CD14-positive monocyte (primary cell): Measurements from ENCODE around the gene MEAF6. TPM values are rescaled to one million over a fixed set of nuclear protein-coding genes. Genes with fewer than 3 reads are reported as not detected.
A peak's percentile ranks its signal among the peaks of the same experiment; 100 is the strongest.

Experiments
- DNase-seq, 3 donors: peaks; one replicate each; pipeline ENCODE4 v3.0.0-alpha.2; 2011 to 2022
- H2AFZ ChIP-seq: 2 replicates; pipeline ENCODE4 v1.6.0; 2012; ENCODE audit warnings: mild to moderate bottlenecking, low read depth, low read length, inconsistent platforms; ENCODE audit not compliant: insufficient read depth, poor library complexity, severe bottlenecking
- H3K27ac ChIP-seq, 2 donors: 1 replicate in 1 of 2; 2 replicates in 1 of 2; pipeline ENCODE4 v1.5.1; 2012 to 2013; ENCODE audit warnings: low read length in 2 of 2, control low read depth in 1 of 2, inconsistent platforms in 1 of 2, low read depth in 1 of 2, mild to moderate bottlenecking in 1 of 2
- H3K27me3 ChIP-seq, 2 donors: one replicate each; pipeline versions ENCODE4 v1.6.0 to v1.6.1; 2011 to 2013; ENCODE audit warnings: low read length in 2 of 2; ENCODE audit not compliant: control insufficient read depth in 2 of 2, insufficient read depth in 2 of 2
- H3K36me3 ChIP-seq, 2 donors: replicated peaks in 1 of 2; 1 replicate in 1 of 2; 2 replicates in 1 of 2; pipeline versions ENCODE4 v1.5.1 to v1.6.1; 2012 to 2013; ENCODE audit warnings: low read length in 2 of 2, control low read depth in 1 of 2, inconsistent platforms in 1 of 2, mild to moderate bottlenecking in 1 of 2; ENCODE audit not compliant: insufficient read depth in 2 of 2, control insufficient read depth in 1 of 2
- H3K4me1 ChIP-seq, 2 donors: 1 replicate in 1 of 2; 2 replicates in 1 of 2; pipeline versions ENCODE4 v1.5.1 to v1.6.1; 2012 to 2013; ENCODE audit warnings: low read length in 2 of 2, control low read depth in 1 of 2, inconsistent platforms in 1 of 2, mild to moderate bottlenecking in 1 of 2, moderate library complexity in 1 of 2; ENCODE audit not compliant: insufficient read depth in 2 of 2, control insufficient read depth in 1 of 2
- H3K4me2 ChIP-seq: replicated peaks from 2 replicates; pipeline ENCODE3; 2012; ENCODE audit warnings: low read length, moderate library complexity, mild to moderate bottlenecking; ENCODE audit not compliant: poor library complexity, severe bottlenecking; ENCODE audit errors: extremely low read depth
- H3K4me3 ChIP-seq, 3 experiments: fragments of 200-600 bp in 1 of 3; sonication (generic) in 1 of 3; replicated peaks in 1 of 3; 1 replicate in 2 of 3; 2 replicates in 1 of 3; pipeline ENCODE4 v1.5.1; 2011 to 2013; ENCODE audit warnings: low read length in 3 of 3, mild to moderate bottlenecking in 3 of 3, control low read depth in 2 of 3, low read depth in 2 of 3, inconsistent platforms in 1 of 3, moderate library complexity in 1 of 3
- H3K79me2 ChIP-seq: 2 replicates; pipeline ENCODE4 v1.6.0; 2012; ENCODE audit warnings: mild to moderate bottlenecking, control low read depth, inconsistent platforms, low read length, moderate library complexity; ENCODE audit not compliant: insufficient read depth
- H3K9ac ChIP-seq: 2 replicates; pipeline ENCODE4 v1.6.0; 2017; ENCODE audit warnings: low read length, mild to moderate bottlenecking; ENCODE audit not compliant: insufficient read depth, poor library complexity, severe bottlenecking
- H3K9me3 ChIP-seq, 2 donors: replicated peaks in 1 of 2; 1 replicate in 1 of 2; 2 replicates in 1 of 2; pipeline versions ENCODE4 v1.5.1 to v1.6.1; 2012 to 2013; ENCODE audit warnings: low read length in 2 of 2, control low read depth in 1 of 2; ENCODE audit not compliant: control insufficient read depth in 1 of 2, insufficient read depth in 1 of 2
- H4K20me1 ChIP-seq: 2 replicates; pipeline ENCODE4 v1.6.0; 2012; ENCODE audit warnings: mild to moderate bottlenecking, low read length, control low read depth, moderate library complexity; ENCODE audit not compliant: insufficient read depth
- H3K27ac Mint-ChIP-seq, 7 donors: one replicate each; pipeline ENCODE4 v1.8.0; 2020; ENCODE audit warnings: mild to moderate bottlenecking in 7 of 7, mixed read lengths in 7 of 7, moderate library complexity in 6 of 7, inconsistent platforms in 2 of 7
- H3K27me3 Mint-ChIP-seq, 3 donors: one replicate each; pipeline ENCODE4 v1.8.0; 2021 to 2022; ENCODE audit warnings: low read depth in 3 of 3, mild to moderate bottlenecking in 3 of 3, mixed read lengths in 3 of 3, moderate library complexity in 3 of 3, inconsistent platforms in 1 of 3
- H3K36me3 Mint-ChIP-seq, 2 donors: one replicate each; pipeline ENCODE4 v1.8.0; 2020; ENCODE audit warnings: mixed read lengths in 2 of 2, inconsistent platforms in 1 of 2, mild to moderate bottlenecking in 1 of 2
- H3K4me1 Mint-ChIP-seq: one replicate; pipeline ENCODE4 v1.8.0; 2020; ENCODE audit warnings: mild to moderate bottlenecking, mixed read lengths
- H3K4me3 Mint-ChIP-seq, 2 donors: one replicate each; pipeline ENCODE4 v1.8.0; 2020; ENCODE audit warnings: mild to moderate bottlenecking in 2 of 2, mixed read lengths in 2 of 2, moderate library complexity in 1 of 2
- H3K9me3 Mint-ChIP-seq, 7 donors: one replicate each; pipeline ENCODE4 v1.8.0; 2020 to 2022; ENCODE audit warnings: mixed read lengths in 7 of 7, mild to moderate bottlenecking in 6 of 7, moderate library complexity in 6 of 7, inconsistent platforms in 2 of 7
- WGBS: methylation state at CpG from one replicate; pipeline ENCODE4 v1.1.5; 2013; ENCODE audit warnings: missing lambda C conversion rate; ENCODE audit not compliant: insufficient coverage; 5-methylcytosine and 5-hydroxymethylcytosine counted together
- intact Hi-C, 2 donors: fragments of 100-400 bp; cut with micrococcal nuclease; formaldehyde crosslinking; loops; one replicate each; pipeline versions ENCODE4 v1.15.0 to v1.15.1; 2023
- polyA plus RNA-seq, 3 donors: library from polyadenylated mRNA; depleted of rRNA in 1 of 3; unstranded in 2 of 3; stranded (reverse) in 1 of 3; fragments of 300-500 nt in 2 of 3; fragments of >200 nt in 1 of 3; fragmentation: Illumina TruSeq in 2 of 3; gene quantifications; 1 replicate in 2 of 3; 2 replicates in 1 of 3; pipeline ENCODE4 v1.2.3, GENCODE V29; 2012 to 2021
- TF ChIP-seq, protein P1 (sequence below): fragments of 200-600 bp; IDR thresholded peaks from one replicate; pipeline ENCODE4 v1.8.0; 2022; ENCODE audit warnings: antibody characterized with exemption, mild to moderate bottlenecking

MEAF6 gene
- polyA plus RNA-seq, 3 donors = 56.7 to 99.8 (median 79.2) TPM

DNA sequence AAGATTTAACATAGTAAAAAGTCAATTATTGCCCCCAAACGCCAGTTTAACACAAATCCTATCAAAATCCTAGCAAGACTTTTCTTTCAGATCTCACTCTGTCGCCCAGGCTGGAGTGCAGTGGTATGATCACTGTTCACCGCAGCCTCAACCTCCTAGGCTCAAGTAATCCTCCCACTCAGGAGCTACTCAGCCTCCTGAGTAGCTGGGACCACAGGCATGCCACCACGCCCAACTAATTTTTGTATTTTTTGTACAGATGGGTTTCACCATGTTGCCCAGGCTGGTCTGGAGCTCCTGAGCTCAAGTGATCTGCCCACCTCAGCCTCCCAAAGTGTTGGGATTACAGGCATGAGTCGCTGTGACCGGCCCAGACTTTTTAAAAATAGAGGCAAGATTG is 34.8 kb upstream of the MEAF6 start:
- Histone ChIP-seq H3K27me3 (no peaks in the 10 kb centered on the region), H3K4me2 (no peak overlapping the region), H3K27ac (no peak overlapping the region), H3K36me3 (peaks cover 50 to 81% of the 10 kb centered on the region in 2 donors), H2AFZ (no peak overlapping the region), H3K4me3 (no peak overlapping the region), H3K4me1 (peaks cover 11 to 16% of the 10 kb centered on the region in 2 donors), H3K79me2 (peaks cover 44% of the 10 kb centered on the region), H3K9ac (no peak overlapping the region), H4K20me1 (peaks cover 21% of the 10 kb centered on the region), H3K9me3 (no peaks in the 10 kb centered on the region)
- Mint-ChIP-seq H3K36me3 (peaks cover 61 to 76% of the 10 kb centered on the region in 2 donors), H3K4me3 (no peak overlapping the region), H3K4me1 (peaks cover 14% of the 10 kb centered on the region), H3K27ac (peak overlapping the region in 1 of 7 donors; percentile 8), H3K27me3 (no peaks in the 10 kb centered on the region), H3K9me3 (peaks cover 0 to 7% (median 2%) of the 10 kb centered on the region in 7 donors)
- intact Hi-C loops = no loop called here
- 98% methylated on average over 4 of the region's 6 CpGs for WGBS
- no peak for DNase-seq
- TF ChIP-seq, protein P1, sequence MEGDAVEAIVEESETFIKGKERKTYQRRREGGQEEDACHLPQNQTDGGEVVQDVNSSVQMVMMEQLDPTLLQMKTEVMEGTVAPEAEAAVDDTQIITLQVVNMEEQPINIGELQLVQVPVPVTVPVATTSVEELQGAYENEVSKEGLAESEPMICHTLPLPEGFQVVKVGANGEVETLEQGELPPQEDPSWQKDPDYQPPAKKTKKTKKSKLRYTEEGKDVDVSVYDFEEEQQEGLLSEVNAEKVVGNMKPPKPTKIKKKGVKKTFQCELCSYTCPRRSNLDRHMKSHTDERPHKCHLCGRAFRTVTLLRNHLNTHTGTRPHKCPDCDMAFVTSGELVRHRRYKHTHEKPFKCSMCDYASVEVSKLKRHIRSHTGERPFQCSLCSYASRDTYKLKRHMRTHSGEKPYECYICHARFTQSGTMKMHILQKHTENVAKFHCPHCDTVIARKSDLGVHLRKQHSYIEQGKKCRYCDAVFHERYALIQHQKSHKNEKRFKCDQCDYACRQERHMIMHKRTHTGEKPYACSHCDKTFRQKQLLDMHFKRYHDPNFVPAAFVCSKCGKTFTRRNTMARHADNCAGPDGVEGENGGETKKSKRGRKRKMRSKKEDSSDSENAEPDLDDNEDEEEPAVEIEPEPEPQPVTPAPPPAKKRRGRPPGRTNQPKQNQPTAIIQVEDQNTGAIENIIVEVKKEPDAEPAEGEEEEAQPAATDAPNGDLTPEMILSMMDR = no peak

DNA sequence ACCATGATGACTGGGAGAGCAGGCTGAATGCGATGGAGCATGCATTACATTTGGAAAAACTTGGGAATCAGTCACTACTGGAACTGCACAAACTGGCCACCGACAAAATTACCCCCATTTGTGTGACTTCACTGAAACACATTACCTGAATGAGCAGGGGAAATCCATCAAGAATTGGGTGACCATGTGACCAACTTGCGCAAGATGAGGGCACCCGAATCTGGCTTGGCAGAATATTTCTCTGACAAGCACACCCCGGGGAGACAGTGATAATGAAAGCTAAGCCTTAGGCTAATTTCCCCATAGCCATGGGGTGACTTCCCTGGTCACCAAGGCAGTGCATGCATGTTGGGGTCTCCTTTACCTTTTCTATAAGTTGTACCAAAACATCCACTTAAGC is 30.5 kb upstream of the MEAF6 start:
- Histone ChIP-seq H4K20me1 (peaks cover 21% of the 10 kb centered on the region), H2AFZ (no peak overlapping the region), H3K4me2 (no peak overlapping the region), H3K4me1 (no peaks in the 10 kb centered on the region), H3K79me2 (peaks cover 10% of the 10 kb centered on the region), H3K4me3 (no peak overlapping the region), H3K36me3 (peaks cover 70 to 96% of the 10 kb centered on the region in 2 donors), H3K9ac (no peak overlapping the region), H3K27ac (no peak overlapping the region), H3K9me3 (no peaks in the 10 kb centered on the region), H3K27me3 (no peaks in the 10 kb centered on the region)
- Mint-ChIP-seq H3K4me1 (peaks cover 6% of the 10 kb centered on the region), H3K27me3 (no peaks in the 10 kb centered on the region), H3K27ac (peak overlapping the region in 2 of 7 donors; percentile 6 to 32), H3K9me3 (peaks cover 0 to 7% (median 0%) of the 10 kb centered on the region in 7 donors), H3K4me3 (no peak overlapping the region), H3K36me3 (peaks cover 69 to 92% of the 10 kb centered on the region in 2 donors)
- TF ChIP-seq, protein P1 = no peak
- DNase-seq = peak in 1 of 3 donors; percentile 28
- 80% methylated on average over 4 of the region's 5 CpGs for WGBS
- intact Hi-C loops = no loop called here
